Measurements from ENCODE around the gene RARB.

Gene RARB

GRCh38 chr3:25423780-25424588 lies 4.1 kb upstream of the RARB start:
- no peak for DNase-seq (ENCODE audit: low read depth in 3 of 3)

GRCh38 chr3:25424614-25425013 lies 3.4 kb upstream of the RARB start:
- DNase-seq (ENCODE audit: low read depth in 3 of 3) = no peak

- DNase-seq (ENCODE audit: low read depth in 3 of 3) = no peak
Observed at GRCh38 chr3:25426408-25426807, 1.7 kb upstream of the RARB start.

- DNase-seq (ENCODE audit: low read depth in 3 of 3) = no peak
Observed at GRCh38 chr3:25427155-25427554, 908 bp upstream of the RARB start.

- DNase-seq (ENCODE audit: low read depth in 3 of 3) = no peak
Observed at GRCh38 chr3:25427563-25427941, 511 bp upstream of the RARB start.

GRCh38 chr3:25428789-25429335 lies 799 bp downstream of the RARB start:
- no peak for DNase-seq (ENCODE audit: low read depth in 3 of 3)

- DNase-seq (ENCODE audit: low read depth in 3 of 3) = no peak
Observed at GRCh38 chr3:25429361-25430286, 1.6 kb downstream of the RARB start.

GRCh38 chr3:25430287-25430934 lies 2.3 kb downstream of the RARB start:
- DNase-seq (ENCODE audit: low read depth in 3 of 3) = no peak

- no peak for DNase-seq (ENCODE audit: low read depth in 3 of 3)
Observed at GRCh38 chr3:25430935-25431770, 3.1 kb downstream of the RARB start.

- no peak for DNase-seq (ENCODE audit: low read depth in 3 of 3)
Observed at GRCh38 chr3:25432176-25432720, 4.2 kb downstream of the RARB start.

- DNase-seq (ENCODE audit: low read depth in 3 of 3) = no peak
Observed at GRCh38 chr3:25433106-25433505, 5.0 kb downstream of the RARB start.

GRCh38 chr3:25433868-25434267 lies 5.8 kb downstream of the RARB start:
- no peak for DNase-seq (ENCODE audit: low read depth in 3 of 3)

- no peak for DNase-seq (ENCODE audit: low read depth in 3 of 3)
Observed at GRCh38 chr3:25437953-25438352, 9.9 kb downstream of the RARB start.

- DNase-seq (ENCODE audit: low read depth in 3 of 3) = no peak
Observed at GRCh38 chr3:25438791-25439555, 10.9 kb downstream of the RARB start.

GRCh38 chr3:25441234-25441856 lies 13.3 kb downstream of the RARB start:
- DNase-seq (ENCODE audit: low read depth in 3 of 3) = no peak

GRCh38 chr3:25442486-25442885 lies 14.4 kb downstream of the RARB start:
- no peak for DNase-seq (ENCODE audit: low read depth in 3 of 3)

- no peak for DNase-seq (ENCODE audit: low read depth in 3 of 3)
Observed at GRCh38 chr3:25444273-25444672, 16.2 kb downstream of the RARB start.

- no peak for DNase-seq (ENCODE audit: low read depth in 3 of 3)
Observed at GRCh38 chr3:25445731-25446130, 17.7 kb downstream of the RARB start.

GRCh38 chr3:25447285-25447684 lies 19.2 kb downstream of the RARB start:
- no peak for DNase-seq (ENCODE audit: low read depth in 3 of 3)

GRCh38 chr3:25447925-25448324 lies 19.9 kb downstream of the RARB start:
- DNase-seq (ENCODE audit: low read depth in 3 of 3) = no peak

All from stimulated activated CD4-positive, alpha-beta T cell treated with anti-CD3 and anti-CD28 coated beads, TNF-alpha, amount 100 ng/mL, for 4 hours (primary cell).